Esophagus muscularis mucosa (tissue), 4 donors: ENCODE data around the gene TSPAN7. TPM values are rescaled to one million over a fixed set of nuclear protein-coding genes. Genes with fewer than 3 reads are reported as not detected.

Experiments
- DNase-seq: peaks from one replicate; pipeline ENCODE4 v3.0.0-alpha.2; 2017; ENCODE audit errors: extremely low spot score
- H3K27ac ChIP-seq, 4 donors: fragments of 200-600 bp; sonication (generic); replicated peaks in 1 of 4; 1 replicate in 3 of 4; 2 replicates in 1 of 4; pipeline ENCODE4 v1.5.1; 2016 to 2019; ENCODE audit warnings: mild to moderate bottlenecking in 1 of 4
- H3K27me3 ChIP-seq, 4 donors: fragments of 200-600 bp; sonication (generic); one replicate each; pipeline versions ENCODE4 v1.5.1 to v1.6.0; 2016 to 2019
- H3K36me3 ChIP-seq, 4 donors: fragments of 200-600 bp; sonication (generic); one replicate each; pipeline ENCODE4 v1.5.1; 2016 to 2019
- H3K4me1 ChIP-seq, 4 donors: fragments of 200-600 bp; sonication (generic); one replicate each; pipeline ENCODE4 v1.5.1; 2016 to 2019
- H3K4me3 ChIP-seq, 4 donors: fragments of 200-600 bp; sonication (generic); 1 replicate in 2 of 4; 2 replicates in 2 of 4; pipeline ENCODE4 v1.5.1; 2016 to 2019; ENCODE audit warnings: mild to moderate bottlenecking in 4 of 4, moderate library complexity in 1 of 4
- H3K9me3 ChIP-seq, 4 donors: fragments of 200-600 bp; sonication (generic); 1 replicate in 3 of 4; 2 replicates in 1 of 4; pipeline ENCODE4 v1.5.1; 2016 to 2019
- EP300 ChIP-seq: sonication (generic); formaldehyde crosslinking; IDR thresholded peaks from one replicate; pipeline ENCODE4 v1.6.1; 2017; ENCODE audit warnings: antibody characterized with exemption
- POLR2A ChIP-seq: fragments of 450-650 bp; IDR thresholded peaks from one replicate; pipeline ENCODE4 v1.6.1; 2017; ENCODE audit warnings: antibody characterized with exemption, moderate library complexity, mild to moderate bottlenecking, low read depth
- POLR2AphosphoS5 ChIP-seq, 2 donors: sonication (generic); formaldehyde crosslinking; IDR thresholded peaks; one replicate each; pipeline ENCODE4 v1.6.1; 2017; ENCODE audit warnings: antibody characterized with exemption in 2 of 2
- WGBS: methylation state at CpG from one replicate; pipeline ENCODE4 v1.1.5; 2018; 5-methylcytosine and 5-hydroxymethylcytosine counted together
- intact Hi-C: fragments of 100-400 bp; cut with DNase I; formaldehyde crosslinking; loops from one replicate; pipeline ENCODE4 v1.15.1; 2023
- total RNA-seq, 4 donors: library from RNA; depleted of rRNA; stranded (reverse); fragments of >200 nt; gene quantifications; one replicate each; pipeline versions ENCODE4 v1.1.0 to v1.2.1, GENCODE V29; 2016
- TF ChIP-seq, protein P1 (sequence below), 3 experiments: fragments of 200-600 bp in 2 of 3; fragments of 450-650 bp in 1 of 3; sonication (generic) in 2 of 3; IDR thresholded peaks; one replicate each; pipeline ENCODE4 v1.5.1; 2017 to 2019; ENCODE audit warnings: antibody characterized with exemption in 3 of 3, mild to moderate bottlenecking in 2 of 3, moderate library complexity in 1 of 3

The TSPAN7 gene
- total RNA-seq, 4 donors from 2014 or later: 11.6 to 53.8 (median 45.2) TPM

DNA sequence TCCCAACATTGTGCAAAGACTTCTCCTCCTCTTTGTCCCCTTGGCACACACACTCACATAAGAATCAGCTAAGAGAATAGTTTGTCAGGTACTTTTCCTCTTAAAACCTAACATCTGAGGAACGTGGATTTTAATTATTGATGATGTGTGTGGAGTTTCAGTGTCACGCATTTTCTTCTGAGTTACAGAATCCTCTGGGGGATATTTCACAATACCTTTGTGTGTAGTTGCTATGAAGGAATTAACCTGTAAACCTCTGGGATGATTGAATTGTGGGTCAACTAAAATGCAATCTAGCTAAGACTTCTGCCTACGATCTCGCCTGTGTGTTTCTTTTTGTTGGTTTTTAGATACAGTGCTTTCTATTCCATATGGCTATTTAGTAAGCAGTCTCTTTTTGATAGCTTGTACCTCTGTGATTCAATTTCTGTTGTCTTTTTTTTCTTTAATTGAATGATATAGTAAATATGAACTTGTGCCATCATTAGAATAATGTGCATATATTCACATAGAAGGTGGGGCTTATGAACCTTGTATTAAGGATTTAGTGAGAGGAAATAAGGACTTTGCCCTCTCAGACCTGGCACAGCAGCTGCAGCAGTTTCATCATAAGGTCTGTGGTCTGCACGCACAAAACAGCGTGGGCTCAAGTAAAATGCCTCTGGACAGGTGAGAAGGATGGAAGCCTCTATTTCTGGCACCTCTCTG is 99.2 kb downstream of the TSPAN7 start:
- WGBS: 63% methylated on average over 6 of the region's 6 CpGs
- TF ChIP-seq EP300 (no peak), POLR2AphosphoS5 (IDR thresholded peaks at IDR 0.05) (no peak), POLR2A (no peak)
- TF ChIP-seq, protein P1, sequence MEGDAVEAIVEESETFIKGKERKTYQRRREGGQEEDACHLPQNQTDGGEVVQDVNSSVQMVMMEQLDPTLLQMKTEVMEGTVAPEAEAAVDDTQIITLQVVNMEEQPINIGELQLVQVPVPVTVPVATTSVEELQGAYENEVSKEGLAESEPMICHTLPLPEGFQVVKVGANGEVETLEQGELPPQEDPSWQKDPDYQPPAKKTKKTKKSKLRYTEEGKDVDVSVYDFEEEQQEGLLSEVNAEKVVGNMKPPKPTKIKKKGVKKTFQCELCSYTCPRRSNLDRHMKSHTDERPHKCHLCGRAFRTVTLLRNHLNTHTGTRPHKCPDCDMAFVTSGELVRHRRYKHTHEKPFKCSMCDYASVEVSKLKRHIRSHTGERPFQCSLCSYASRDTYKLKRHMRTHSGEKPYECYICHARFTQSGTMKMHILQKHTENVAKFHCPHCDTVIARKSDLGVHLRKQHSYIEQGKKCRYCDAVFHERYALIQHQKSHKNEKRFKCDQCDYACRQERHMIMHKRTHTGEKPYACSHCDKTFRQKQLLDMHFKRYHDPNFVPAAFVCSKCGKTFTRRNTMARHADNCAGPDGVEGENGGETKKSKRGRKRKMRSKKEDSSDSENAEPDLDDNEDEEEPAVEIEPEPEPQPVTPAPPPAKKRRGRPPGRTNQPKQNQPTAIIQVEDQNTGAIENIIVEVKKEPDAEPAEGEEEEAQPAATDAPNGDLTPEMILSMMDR (IDR thresholded peaks at IDR 0.05): no peak
- no peaks in the 10 kb centered on the region for H3K27me3 ChIP-seq
- no peak overlapping the region for H3K4me3 ChIP-seq
- no peaks in the 10 kb centered on the region for H3K36me3 ChIP-seq
- H3K27ac ChIP-seq: no peak overlapping the region
- intact Hi-C loops: no loop called here
- DNase-seq: no peak
- no peaks in the 10 kb centered on the region for H3K9me3 ChIP-seq
- no peaks in the 10 kb centered on the region for H3K4me1 ChIP-seq

DNA sequence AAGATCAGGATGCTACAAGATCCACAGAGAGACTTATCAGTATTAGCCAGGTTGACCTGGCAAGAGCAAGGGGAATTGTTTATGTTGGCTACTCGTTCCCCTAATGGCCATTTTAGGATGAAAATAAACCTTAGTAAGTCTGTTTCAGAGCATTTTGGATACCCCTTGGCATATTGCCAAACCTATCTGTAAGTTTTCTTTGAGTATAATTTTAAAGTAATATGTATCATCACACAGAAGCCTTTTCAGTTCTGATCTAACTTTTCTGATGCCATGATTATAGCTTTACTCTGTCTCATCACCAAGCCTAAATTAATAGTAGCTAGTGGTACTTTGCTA is 99.7 kb downstream of the TSPAN7 start:
- TF ChIP-seq POLR2AphosphoS5 (IDR thresholded peaks at IDR 0.05) (no peak), EP300 (no peak), POLR2A (no peak)
- TF ChIP-seq, protein P1 (IDR thresholded peaks at IDR 0.05): no peak
- Histone ChIP-seq H3K4me3 (no peak overlapping the region), H3K9me3 (no peaks in the 10 kb centered on the region), H3K27me3 (no peaks in the 10 kb centered on the region), H3K36me3 (no peaks in the 10 kb centered on the region), H3K4me1 (no peaks in the 10 kb centered on the region), H3K27ac (no peak overlapping the region)
- 0% methylated on average over 1 of the region's 1 CpG for WGBS
- no peak for DNase-seq
- intact Hi-C loops: no loop called here

DNA sequence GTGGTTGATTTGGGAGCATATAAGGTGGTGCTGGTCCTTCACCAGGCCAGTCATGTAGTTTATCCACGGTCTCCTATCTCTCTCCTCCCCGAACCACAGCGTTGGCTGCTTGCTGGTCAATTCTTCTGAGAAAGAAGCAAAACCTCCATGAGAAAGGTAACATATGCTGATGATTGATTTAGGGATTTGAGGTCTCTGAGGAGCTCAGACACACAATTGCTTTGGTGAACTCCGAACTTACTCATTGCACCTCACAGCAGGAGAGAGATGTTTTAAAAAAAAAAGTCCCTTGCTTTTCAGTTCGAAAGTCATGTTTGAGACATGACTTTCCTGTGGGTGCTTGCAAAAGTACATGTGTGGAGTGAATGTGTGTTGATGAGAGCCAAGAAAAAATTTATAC is 100.2 kb downstream of the TSPAN7 start:
- 58% methylated on average over 5 of the region's 5 CpGs for WGBS
- H3K36me3 ChIP-seq: no peaks in the 10 kb centered on the region
- H3K4me3 ChIP-seq: no peak overlapping the region
- no peak for DNase-seq
- TF ChIP-seq POLR2A: no peak
- no peak for TF ChIP-seq POLR2AphosphoS5 (IDR thresholded peaks at IDR 0.05)
- TF ChIP-seq EP300: no peak
- TF ChIP-seq, protein P1 (IDR thresholded peaks at IDR 0.05): no peak
- H3K27ac ChIP-seq: no peak overlapping the region
- no peaks in the 10 kb centered on the region for H3K9me3 ChIP-seq
- H3K4me1 ChIP-seq: no peaks in the 10 kb centered on the region
- intact Hi-C loops: no loop called here
- H3K27me3 ChIP-seq: no peaks in the 10 kb centered on the region

DNA sequence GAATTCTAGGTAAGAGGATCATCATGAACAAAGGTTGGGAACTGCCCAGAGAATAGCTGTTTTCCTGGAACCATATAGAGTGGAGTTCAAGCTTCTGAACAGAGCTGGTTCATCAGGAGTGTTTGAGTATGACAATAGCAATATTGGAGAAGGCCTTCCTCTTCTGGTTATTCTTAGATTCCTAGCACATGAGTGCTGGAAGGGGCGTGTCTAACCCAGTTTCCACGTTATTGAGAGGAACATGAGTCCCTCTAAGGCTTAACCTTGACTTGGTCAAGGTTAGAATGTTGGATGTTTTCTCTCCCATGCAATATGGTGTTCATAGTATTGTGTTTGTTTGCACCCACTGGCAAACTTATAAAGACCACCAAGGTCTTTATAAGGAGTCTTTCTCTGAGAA is 101.3 kb downstream of the TSPAN7 start:
- H3K9me3 ChIP-seq: no peaks in the 10 kb centered on the region
- no peak overlapping the region for H3K27ac ChIP-seq
- H3K4me1 ChIP-seq: no peaks in the 10 kb centered on the region
- no peak for DNase-seq
- no peak overlapping the region for H3K4me3 ChIP-seq
- TF ChIP-seq POLR2A (no peak), EP300 (no peak), POLR2AphosphoS5 (IDR thresholded peaks at IDR 0.05) (no peak)
- TF ChIP-seq, protein P1 (IDR thresholded peaks at IDR 0.05): no peak
- no peaks in the 10 kb centered on the region for H3K27me3 ChIP-seq
- no peaks in the 10 kb centered on the region for H3K36me3 ChIP-seq
- intact Hi-C loops: no loop called here
- 39% methylated on average over 2 of the region's 2 CpGs for WGBS

DNA sequence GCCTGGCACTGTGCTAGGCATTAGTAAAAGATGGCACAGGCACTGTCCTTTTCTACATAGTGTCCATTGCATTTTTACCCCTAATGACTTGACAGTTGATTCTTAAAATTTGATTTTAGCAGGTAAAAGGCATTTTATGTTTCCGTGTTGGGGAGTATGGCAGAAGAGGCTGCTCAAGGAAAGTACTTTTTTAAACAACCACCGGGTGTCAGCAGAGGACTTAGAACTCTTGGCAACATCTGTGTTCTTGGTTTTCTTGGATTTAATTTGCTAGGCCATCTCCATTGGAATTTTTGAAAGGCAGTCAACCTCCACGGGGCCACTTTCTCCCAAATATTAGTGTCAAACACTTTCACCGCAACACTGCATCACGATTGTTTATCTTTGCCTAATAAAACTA is 102.9 kb downstream of the TSPAN7 start:
- H3K36me3 ChIP-seq: no peaks in the 10 kb centered on the region
- WGBS: 19% methylated on average over 5 of the region's 5 CpGs
- no peak overlapping the region for H3K4me3 ChIP-seq
- intact Hi-C loops: no loop called here
- no peak for DNase-seq
- no peaks in the 10 kb centered on the region for H3K9me3 ChIP-seq
- H3K4me1 ChIP-seq: no peaks in the 10 kb centered on the region
- H3K27ac ChIP-seq: no peak overlapping the region
- no peaks in the 10 kb centered on the region for H3K27me3 ChIP-seq
- TF ChIP-seq, protein P1 (IDR thresholded peaks at IDR 0.05): peak; percentile 15 to 40 (median 28)
- no peak for TF ChIP-seq POLR2AphosphoS5 (IDR thresholded peaks at IDR 0.05)
